Right kidney (tissue), 9 donors: ENCODE results near the gene PREX1.
"Not testable (repeated sequence)": the region's sequence is repeated elsewhere in the genome, so short reads cannot be mapped to it uniquely, and the experiment has no call there.

Source experiments
- DNase-seq: peaks from one replicate; pipeline ENCODE4 v3.0.0-alpha.2; 2016
- long read RNA-seq, 8 donors: transcript quantifications; one replicate each; lab custom pipeline, GENCODE V29; 2026

The PREX1 gene
- long read RNA-seq, donor 1: 0 reads
- long read RNA-seq, donor 2: 0 reads
- long read RNA-seq, donor 3: 0 reads
- long read RNA-seq, donor 4: 0 reads
- long read RNA-seq, donor 5: 0 reads
- long read RNA-seq, donor 6, full-length matches to known transcripts: 1 of 13 reads
- long read RNA-seq, donor 6, partial matches to known transcripts: 12 of 13 reads
- long read RNA-seq, donor 6, other reads (novel, unspliced or antisense): 0 of 13 reads
- long read RNA-seq, donor 7, full-length matches to known transcripts: 1 of 1 reads
- long read RNA-seq, donor 7, partial matches to known transcripts: 0 of 1 reads
- long read RNA-seq, donor 7, other reads (novel, unspliced or antisense): 0 of 1 reads
- long read RNA-seq, donor 8: 0 reads

- peak; percentile 89 for DNase-seq
Measured at GRCh38 chr20:48827855-48828733, at the start of gene PREX1. Gene PREX1 (minus strand): TSS chr20:48827999. CDS start chr20:48827860, 139 bp downstream.

- no peak for DNase-seq
Measured at GRCh38 chr20:48877304-48877703, 49.5 kb upstream of the PREX1 start.

GRCh38 chr20:48875914-48876240 is 48.1 kb upstream of the PREX1 start:
- DNase-seq: no peak

GRCh38 chr20:48875233-48875913 is 47.6 kb upstream of the PREX1 start:
- DNase-seq: no peak

- DNase-seq: not testable (repeated sequence)
Measured at GRCh38 chr20:48869442-48869841, 41.6 kb upstream of the PREX1 start.

GRCh38 chr20:48866936-48867335 is 39.1 kb upstream of the PREX1 start:
- no peak for DNase-seq

GRCh38 chr20:48864738-48865318 is 37.0 kb upstream of the PREX1 start:
- no peak for DNase-seq

- DNase-seq: no peak
Measured at GRCh38 chr20:48864254-48864653, 36.5 kb upstream of the PREX1 start.

GRCh38 chr20:48862279-48862678 is 34.5 kb upstream of the PREX1 start:
- DNase-seq: no peak

- no peak for DNase-seq
Measured at GRCh38 chr20:48861444-48861843, 33.6 kb upstream of the PREX1 start.

GRCh38 chr20:48858075-48858790 is 30.4 kb upstream of the PREX1 start:
- DNase-seq: no peak

GRCh38 chr20:48856130-48856529 is 28.3 kb upstream of the PREX1 start:
- DNase-seq: no peak

GRCh38 chr20:48855046-48855445 is 27.2 kb upstream of the PREX1 start:
- DNase-seq: no peak

GRCh38 chr20:48852609-48853008 is 24.8 kb upstream of the PREX1 start:
- no peak for DNase-seq

- no peak for DNase-seq
Measured at GRCh38 chr20:48851579-48851978, 23.8 kb upstream of the PREX1 start.

GRCh38 chr20:48850977-48851299 is 23.1 kb upstream of the PREX1 start:
- no peak for DNase-seq

- DNase-seq: no peak
Measured at GRCh38 chr20:48850257-48850976, 22.6 kb upstream of the PREX1 start.

- no peak for DNase-seq
Measured at GRCh38 chr20:48849779-48850178, 22.0 kb upstream of the PREX1 start.

- no peak for DNase-seq
Measured at GRCh38 chr20:48849299-48849698, 21.5 kb upstream of the PREX1 start.

- DNase-seq: no peak
Measured at GRCh38 chr20:48847498-48848205, 19.9 kb upstream of the PREX1 start.
